CD4-positive, alpha-beta T cell treated with Interleukin-17A for 1 hour (primary cell): Measurements from ENCODE around the gene ANGPT4.
"Not testable (repeated sequence)": the region's sequence is repeated elsewhere in the genome, so short reads cannot be mapped to it uniquely, and the experiment has no call there.

Experiments
- DNase-seq: peaks from one replicate; pipeline ENCODE4 v3.0.0-alpha.2; 2020

ANGPT4 gene

DNA sequence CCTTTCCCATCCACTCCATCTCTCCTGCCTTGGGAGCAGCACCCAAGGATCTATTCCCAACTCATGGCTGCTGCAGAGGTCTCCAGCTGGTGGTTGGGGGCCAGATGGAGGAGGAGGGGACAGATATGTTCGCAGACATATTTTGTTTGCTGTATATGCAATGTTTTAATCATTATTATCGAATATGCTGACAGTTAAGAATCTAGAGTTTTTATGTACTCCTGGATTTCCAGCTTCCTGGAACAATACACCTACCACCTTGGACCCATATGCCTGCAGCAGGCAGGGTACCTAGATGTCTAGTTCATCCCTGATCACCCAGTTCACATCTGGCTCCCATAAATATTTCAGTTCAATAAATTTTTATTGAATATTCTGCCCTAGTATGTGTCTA is 73.6 kb downstream of the ANGPT4 start:
- no peak for DNase-seq

- DNase-seq = no peak
Observed at GRCh38 chr20:841568-842546, 74.3 kb downstream of the ANGPT4 start.

DNA sequence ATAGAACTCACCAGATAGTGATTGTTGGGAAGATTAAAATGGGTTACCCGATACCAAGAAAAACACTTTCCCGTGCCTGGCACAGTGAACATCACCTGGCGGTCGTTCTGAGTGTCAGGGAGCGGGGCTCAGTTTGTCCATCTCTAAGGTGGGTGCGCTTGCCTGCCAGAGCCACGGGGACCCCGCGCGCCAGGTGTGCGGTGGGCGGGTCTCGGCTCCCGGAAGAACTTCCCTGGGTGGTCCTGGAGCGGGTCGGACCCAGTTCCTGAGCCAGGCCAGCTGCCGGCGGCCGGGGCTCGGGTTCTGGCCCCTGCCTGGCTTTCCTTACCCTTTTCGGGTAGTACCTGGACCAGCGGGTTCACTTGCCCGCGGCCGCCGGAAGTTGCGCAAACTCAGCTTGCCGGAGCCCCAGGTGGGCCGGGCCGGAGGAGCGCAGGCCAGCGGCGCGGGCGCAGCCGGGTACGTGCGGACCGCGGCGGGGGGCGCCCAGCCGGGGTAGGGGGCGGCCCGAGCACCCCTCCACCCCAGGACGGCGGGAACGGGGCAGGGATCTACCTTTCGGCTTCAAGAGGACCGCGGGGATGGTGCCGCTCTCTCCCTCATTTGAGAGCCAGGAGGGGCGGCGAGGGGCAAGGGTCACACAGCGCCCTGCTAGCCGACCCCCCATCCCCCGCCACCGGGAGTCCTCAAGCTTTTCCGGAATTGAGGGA is 75.1 kb downstream of the ANGPT4 start:
- no peak for DNase-seq

DNA sequence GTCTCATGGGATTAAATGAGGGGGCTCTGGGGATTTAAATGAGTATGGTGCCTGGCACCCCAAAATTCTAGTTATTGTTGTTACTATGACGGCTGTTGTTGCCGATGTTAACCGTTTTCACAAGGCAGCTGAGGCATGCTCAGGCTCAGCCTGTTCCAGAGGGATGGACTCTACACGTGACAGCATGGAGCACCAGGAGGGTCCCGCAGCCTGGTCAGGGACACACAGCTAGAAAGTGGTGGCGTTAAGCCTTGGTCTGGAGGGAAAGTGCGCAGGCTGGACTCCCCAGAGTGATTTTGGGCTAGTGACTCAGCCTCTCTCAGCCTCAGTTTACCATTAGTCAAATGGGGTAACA is 75.7 kb downstream of the ANGPT4 start:
- no peak for DNase-seq

- DNase-seq = no peak
Observed at GRCh38 chr20:839626-840025, 76.5 kb downstream of the ANGPT4 start.

DNA sequence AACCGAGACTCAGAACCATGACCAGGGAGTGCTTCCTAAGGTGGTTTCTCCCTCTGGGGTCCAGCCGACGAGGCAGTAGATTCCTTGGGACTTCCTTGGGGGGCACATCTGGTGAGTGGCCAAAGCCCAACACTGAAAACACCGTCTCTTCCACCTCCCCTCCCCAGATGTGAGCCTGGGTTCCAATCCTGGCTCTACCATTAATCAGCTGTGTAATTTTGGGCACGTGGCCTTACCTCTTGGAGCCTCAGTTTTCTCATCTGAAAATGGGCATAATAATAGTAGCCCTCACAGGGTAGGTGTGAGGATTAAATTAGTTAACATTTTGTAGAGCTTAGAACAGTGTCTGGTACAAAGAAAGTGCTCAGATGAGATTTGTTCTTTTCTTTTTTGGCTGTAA is 77.1 kb downstream of the ANGPT4 start:
- no peak for DNase-seq

- DNase-seq = no peak
Observed at GRCh38 chr20:836190-836589, 79.9 kb downstream of the ANGPT4 start.

- no peak for DNase-seq
Observed at GRCh38 chr20:835608-836045, 80.5 kb downstream of the ANGPT4 start.

DNA sequence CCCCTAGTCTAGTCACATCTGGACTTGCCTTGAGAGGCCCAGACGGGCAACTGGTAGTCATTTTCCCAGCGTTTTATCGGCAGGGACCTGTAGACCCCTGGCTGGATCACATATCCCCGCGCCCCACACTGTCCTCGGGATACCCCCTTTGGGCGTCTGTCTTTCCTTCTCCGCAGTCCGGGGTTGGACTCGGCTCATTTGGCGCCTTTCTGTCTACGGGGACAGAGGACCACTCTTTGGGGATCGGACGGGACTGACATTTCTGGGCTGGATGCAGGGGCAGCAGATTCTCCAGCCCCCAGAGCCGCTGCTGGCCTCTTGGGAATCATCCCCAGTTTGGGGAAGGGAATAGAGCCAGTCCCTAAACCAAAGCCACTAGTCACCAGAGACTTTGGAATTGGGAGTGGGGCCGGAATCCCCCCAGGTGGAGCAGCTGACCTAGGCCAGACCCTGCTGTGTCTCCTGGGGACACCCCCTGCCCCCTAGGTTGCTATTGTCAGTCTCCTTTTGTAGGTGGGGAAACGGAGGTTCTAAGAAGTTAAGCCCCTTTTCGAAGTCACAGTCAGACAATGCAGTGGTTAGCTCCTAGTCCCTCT is 81.9 kb downstream of the ANGPT4 start:
- DNase-seq = no peak

DNA sequence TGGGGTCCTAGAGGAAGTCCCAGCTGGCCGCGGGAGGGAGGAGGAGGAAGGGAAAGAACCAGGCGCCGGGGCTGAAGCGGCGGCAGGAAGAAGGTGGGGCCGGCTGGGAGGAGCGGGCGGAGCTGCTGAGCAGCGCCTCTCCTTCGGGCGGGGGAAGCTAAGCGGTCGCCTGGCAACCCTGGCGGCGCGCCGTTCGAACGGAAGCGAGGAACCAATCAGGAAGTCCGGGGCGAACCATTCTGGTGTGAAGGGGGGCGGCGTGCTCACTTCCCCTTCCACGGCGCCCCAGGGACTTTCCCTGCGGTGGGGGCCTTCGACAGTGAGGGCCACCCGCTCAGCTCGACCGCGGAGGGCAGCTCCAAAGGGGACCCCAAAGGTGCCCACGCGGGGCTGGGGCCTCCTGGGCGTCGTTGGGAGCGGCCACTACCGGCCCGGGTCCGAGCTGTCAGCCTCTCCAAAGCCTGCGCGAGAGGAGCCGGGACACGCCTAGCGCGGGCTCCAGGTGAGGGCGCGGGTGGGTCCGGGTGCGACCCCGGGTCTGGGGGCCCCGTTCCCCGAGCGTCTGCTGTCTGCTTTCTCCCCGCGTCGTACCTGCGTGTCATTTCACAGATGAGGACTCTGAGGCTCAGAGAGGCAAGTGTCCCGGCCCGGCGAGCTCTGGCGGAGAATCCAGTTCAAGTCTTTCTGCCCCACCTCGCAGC is 82.5 kb downstream of the ANGPT4 start, which contains the start of gene FAM110A:
TSS of gene FAM110A (plus strand) at position 266 of the 701 bp plus-strand sequence. CDS start 11,090 bp downstream, outside the sequence.
- peak; percentile 97 for DNase-seq

GRCh38 chr20:833121-833449 is 83.0 kb downstream of the ANGPT4 start:
- DNase-seq = no peak

DNA sequence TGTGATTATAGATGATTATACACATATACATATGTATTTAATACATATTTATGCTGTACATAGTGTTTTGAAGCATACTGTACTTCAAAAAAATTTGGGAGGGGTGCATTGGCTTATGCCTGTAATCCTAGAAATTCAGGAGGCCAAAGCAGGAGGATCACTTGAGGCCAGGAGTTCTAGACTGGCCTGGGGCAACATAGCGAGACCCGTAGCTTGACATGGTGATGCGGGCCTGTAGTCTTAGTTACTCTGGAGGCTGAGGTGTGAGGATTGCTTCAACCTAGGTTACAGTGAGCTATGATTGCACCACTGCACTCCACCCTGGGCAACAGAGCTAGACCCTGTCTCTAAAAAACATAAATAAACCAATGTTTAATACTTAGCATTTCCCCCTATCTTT is 84.2 kb downstream of the ANGPT4 start:
- no peak for DNase-seq

GRCh38 chr20:831251-831650 is 84.9 kb downstream of the ANGPT4 start:
- DNase-seq = no peak

- DNase-seq = no peak
Observed at GRCh38 chr20:830011-830521, 86.1 kb downstream of the ANGPT4 start.

DNA sequence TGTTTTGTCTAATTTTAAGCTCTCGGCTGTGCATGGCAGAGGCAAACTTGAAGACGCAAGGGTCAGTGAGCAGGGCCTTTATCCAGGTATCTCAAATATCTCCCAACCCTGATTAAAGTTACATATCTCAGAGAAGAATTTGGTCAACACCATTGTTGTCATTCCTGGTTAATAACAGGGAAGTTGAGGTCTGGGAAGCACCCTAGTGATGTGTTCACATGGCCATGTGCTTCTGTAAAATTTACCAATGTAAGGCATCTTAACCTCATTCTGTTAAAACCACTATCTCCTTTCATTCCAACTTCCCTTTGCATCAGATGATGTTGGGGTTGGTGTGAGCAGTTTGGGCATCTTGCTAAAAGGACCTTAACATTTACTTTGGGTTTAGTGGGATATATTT is 86.6 kb downstream of the ANGPT4 start:
- DNase-seq = no peak

DNA sequence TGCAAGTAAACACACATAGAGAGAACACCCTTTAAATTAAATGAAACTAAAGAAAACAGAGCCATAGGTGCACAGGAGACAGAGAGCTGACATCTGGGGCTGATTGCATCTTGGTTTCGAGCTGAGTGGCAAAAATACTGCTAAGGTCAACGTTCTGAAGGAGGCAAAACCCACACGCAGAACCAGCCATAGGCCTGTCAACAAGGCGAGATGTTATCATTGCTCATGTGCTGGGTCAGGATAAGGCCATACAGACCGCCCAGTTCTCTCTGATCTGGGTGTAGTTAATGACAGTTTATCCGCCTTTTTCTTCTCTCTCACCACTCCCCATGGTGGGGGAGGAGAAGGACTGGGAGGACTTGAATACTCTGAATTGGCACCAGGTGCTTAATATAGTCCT is 87.1 kb downstream of the ANGPT4 start:
- no peak for DNase-seq

GRCh38 chr20:827981-828380 is 88.2 kb downstream of the ANGPT4 start:
- DNase-seq = not testable (repeated sequence)

DNA sequence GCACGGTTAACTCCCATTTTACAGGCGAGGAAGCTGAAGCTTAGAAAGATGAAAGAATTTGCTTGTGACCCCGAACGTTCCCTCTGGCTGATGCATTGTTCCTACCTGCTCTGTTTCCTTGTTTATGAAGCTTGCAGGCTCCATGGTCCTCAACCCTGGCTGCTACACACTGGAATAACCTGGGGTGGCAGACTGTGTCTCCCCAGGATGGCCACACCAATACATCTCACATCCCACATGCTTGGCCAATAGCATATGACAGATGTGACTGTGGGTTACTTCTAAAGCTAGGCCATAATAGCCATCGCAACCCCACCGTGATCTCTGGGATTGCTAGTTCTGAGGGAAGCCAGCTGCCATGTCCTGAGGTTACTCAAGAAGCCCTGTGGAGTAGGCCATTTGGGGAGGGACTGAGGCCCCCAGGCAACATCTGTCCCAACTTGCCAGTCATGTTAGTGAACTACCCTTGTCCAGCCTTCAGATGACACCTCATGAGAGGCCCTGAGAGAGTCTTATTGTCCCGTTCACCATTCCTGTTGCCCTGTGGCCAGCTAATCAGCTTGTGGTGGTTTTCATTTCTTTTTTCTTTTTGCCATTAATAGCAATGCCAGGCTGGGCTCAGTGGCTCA is 89.3 kb downstream of the ANGPT4 start:
- no peak for DNase-seq

DNA sequence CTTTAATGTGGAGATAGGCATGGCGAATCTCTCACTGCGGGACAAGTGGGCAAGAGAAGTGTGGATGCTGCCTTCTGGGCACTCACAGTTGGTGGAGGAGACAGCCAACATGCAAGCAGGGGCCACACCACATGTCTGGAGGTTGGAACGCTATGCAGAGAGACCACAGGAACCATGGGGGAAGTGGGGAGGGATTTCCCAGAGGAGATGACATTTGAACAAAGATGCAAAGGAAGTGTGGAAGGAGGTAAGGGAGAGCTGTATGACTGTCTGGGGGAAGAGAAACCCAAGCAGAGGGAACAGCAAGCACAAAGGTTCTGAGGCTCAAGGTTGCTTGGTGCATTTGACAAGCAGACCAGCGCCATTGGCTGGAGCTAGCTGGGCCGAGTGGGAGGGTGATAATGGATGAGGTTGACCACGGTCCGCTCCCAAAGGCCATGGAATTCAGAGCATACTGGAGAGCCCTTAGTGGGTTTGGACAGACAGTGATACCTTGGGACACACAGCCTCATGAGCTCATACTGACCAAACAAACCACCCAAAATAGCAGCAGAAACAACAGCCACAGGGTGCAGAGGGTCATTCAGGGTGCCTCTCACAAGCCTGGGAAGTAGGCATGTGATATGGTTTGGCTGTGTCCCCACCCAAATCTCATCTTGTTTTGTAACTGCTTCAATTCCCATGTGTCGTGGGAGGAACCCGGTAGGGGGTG is 90.3 kb downstream of the ANGPT4 start:
- DNase-seq = no peak

DNA sequence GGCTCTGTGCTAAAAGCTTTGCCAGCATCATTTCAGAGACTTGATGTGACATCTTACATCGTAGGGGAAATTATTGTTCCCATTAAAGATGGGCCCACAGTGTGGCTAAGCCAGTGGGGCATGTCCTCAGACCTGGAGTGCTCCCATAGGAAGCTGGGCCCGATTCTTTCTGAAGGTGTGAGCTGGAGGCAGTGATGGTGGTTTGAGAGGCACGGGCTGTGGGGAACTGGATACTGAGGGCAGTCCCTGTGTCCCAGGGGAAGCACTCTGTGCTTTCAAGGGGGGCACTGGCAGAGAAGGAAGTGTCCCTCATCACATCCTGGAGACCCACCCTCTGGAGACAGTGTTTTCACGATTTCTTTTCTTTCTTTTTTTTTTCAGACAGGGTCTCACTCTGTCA is 91.2 kb downstream of the ANGPT4 start:
- no peak for DNase-seq

DNA sequence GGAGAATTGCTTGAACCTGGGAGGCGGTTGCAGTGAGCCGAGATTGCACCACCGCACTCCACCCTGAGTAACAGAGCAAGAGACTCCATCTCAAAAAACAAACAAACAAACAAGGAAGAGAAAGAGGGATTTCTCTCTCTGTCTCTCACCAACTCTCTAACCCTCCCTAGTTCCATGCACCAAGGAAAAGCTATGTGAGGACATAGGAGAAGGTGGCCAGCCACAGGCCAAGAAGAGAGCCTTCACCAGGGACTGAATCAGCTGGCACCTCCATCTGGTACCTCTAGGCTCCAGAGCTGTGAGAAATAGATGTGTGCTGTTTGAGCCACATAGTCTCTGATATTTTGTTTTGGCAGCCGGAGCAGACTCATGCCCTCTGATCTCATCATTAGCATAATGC is 91.6 kb downstream of the ANGPT4 start:
- DNase-seq = no peak

GRCh38 chr20:823574-823902 is 92.6 kb downstream of the ANGPT4 start:
- no peak for DNase-seq
